Ovary (tissue), 3 donors: Measurements from ENCODE around the gene SAP30BP.

Source experiments
- CTCF ChIP-seq, 3 donors: fragments of 450-650 bp in 2 of 3; fragments of 200-600 bp in 1 of 3; IDR thresholded peaks; one replicate each; pipeline versions ENCODE4 v1.5.1 to v1.8.0; 2016 to 2022; ENCODE audit warnings: antibody characterized with exemption in 3 of 3, mild to moderate bottlenecking in 1 of 3
- EP300 ChIP-seq: sonication (generic); formaldehyde crosslinking; IDR thresholded peaks from one replicate; pipeline ENCODE4 v1.6.1; 2017; ENCODE audit warnings: antibody characterized with exemption
- POLR2A ChIP-seq: fragments of 450-650 bp; IDR thresholded peaks from one replicate; pipeline ENCODE4 v1.6.1; 2017; ENCODE audit warnings: antibody characterized with exemption, mild to moderate bottlenecking, moderate library complexity
- donor health status: DM: no; HTN: no; CAD: no.

- TF ChIP-seq CTCF (IDR thresholded peaks at IDR 0.05) (no peak), POLR2A (no peak), EP300 (no peak)
These were observed 27.2 kb upstream of the SAP30BP start for GRCh38 chr17:75639771-75640555.
